ENCODE measurements around the gene SLC38A9.
"Not testable (repeated sequence)": the region's sequence is repeated elsewhere in the genome, so short reads cannot be mapped to it uniquely, and the experiment has no call there.

The SLC38A9 gene, protein sequence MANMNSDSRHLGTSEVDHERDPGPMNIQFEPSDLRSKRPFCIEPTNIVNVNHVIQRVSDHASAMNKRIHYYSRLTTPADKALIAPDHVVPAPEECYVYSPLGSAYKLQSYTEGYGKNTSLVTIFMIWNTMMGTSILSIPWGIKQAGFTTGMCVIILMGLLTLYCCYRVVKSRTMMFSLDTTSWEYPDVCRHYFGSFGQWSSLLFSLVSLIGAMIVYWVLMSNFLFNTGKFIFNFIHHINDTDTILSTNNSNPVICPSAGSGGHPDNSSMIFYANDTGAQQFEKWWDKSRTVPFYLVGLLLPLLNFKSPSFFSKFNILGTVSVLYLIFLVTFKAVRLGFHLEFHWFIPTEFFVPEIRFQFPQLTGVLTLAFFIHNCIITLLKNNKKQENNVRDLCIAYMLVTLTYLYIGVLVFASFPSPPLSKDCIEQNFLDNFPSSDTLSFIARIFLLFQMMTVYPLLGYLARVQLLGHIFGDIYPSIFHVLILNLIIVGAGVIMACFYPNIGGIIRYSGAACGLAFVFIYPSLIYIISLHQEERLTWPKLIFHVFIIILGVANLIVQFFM

DNA sequence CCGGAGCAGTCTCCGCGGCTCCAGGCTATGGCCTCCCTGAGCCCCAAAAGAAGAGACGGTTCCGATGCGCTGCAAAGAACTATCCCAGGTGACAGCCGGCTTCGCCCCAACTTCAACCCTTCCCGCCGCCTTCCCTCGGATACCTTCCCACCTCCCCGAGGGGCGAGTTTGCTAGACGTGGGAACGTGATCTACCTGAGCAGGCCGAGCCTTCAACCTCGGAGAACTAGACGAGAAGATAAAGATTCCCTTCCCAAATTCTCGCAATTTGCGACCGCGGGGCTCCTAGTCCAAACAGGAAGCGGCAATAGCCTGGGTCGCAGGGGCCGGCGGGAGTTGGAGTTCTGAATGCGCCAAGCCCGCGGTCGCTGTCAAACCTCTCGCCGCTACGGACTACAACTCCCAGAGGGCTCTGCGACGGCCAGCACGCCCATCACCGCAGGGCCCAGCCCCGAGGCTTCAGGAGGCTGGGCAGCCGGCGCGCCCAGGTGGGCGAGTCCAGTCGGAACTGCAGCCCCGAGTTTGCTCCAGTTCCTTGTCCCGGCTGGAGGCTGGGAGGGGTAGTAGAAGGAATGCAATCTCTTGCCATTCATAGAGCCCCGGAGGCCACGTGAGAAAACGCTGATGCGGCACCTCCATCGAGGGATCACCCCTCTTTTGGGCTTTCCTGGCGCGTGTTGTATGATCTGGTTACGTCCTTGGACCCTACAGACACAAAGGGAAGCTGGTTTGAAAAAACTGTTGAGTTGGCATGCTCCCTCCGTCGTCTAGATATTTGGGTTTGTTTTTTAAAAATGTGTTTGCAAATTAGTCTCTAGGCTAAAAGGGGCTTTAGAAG, at the start of gene SLC38A9:
Gene SLC38A9 (minus strand): TSS at position 302 of the 837 bp plus-strand sequence. CDS start 14,366 bp downstream, outside the sequence.
- DNase-seq (ENCODE audit: low read depth in 4 of 4, low spot score in 1 of 4) = peak; percentile 80 to 94 (median 92)

DNA sequence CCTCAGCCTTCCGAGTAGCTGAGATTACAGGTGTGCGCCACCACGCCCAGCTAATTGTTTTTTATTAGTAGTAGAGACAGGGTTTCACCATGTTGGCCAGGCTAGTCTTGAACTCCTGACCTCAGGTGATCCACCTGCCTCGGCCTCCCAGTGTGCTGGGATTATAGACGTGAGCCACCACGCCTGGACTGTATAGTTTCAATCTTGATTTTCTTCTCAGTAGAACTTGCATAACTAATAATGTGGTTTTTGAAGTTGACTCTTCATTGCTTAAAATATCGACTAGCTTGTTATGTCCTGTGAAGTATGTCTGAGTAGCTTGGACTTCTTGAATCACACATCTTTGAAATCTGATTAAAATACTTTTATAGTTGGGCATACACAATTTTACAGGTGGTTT, 49.6 kb upstream of the SLC38A9 start:
- not testable (repeated sequence) for DNase-seq (ENCODE audit: low read depth in 4 of 4, low spot score in 1 of 4)

DNA sequence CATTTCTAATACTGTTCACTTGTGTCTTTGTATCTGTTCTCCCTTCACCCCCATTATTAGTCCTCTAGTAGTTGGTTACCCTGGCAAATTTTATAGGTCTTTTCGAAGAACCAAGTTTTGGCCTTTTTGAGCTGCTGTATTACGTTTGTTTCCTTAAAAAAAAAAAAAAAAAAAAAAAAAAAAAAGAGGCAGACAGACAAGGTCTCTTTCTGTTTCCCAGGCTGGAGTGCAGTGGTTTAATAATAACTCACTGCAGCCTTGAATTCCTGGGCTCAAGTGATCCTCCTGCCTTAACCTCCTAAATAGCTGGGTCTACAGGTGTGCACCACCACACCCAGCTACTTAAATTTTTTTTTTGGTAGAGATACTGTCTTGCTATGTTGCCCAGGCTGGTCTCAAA, 46.6 kb upstream of the SLC38A9 start:
- DNase-seq (ENCODE audit: low read depth in 4 of 4, low spot score in 1 of 4) = no peak

DNA sequence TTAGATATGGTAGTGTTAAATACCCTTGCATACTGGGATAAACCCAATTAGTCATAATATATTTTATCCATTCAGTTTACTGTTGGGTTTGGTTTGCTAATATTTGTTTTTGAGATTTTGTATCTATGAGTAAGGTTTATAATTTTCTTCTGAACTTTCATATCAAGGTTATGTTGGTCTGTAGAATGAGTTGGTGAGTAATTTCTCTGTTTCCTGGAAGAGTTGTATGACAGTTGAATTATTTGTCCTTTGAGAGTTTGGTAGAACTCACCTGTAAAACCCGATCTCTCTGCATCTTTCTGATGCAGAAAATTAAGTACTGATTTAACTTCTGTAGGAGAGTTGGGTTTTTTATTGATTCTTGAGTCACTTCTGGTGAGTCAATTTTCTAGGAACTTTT, 46.1 kb upstream of the SLC38A9 start:
- DNase-seq (ENCODE audit: low read depth in 4 of 4, low spot score in 1 of 4) = no peak

DNA sequence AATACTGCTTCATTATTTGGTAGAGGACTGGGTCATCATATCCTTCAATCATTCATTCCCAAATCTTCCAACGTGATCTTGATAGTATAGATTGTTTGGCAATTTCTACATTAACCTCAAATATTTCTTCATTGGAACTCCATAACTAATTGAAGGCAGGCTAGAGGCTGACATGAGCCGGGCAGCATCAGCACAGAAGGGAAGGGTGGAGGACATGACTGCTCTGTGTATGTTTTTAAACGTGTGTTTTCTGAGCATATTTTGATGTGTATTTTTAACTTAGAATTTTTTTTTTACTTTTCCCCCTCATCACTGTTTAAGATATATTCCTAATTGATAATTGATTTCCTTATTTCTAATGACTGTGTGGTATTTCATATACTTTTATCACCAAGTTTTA, 38.4 kb upstream of the SLC38A9 start:
- no peak for DNase-seq (ENCODE audit: low read depth in 4 of 4, low spot score in 1 of 4)

DNA sequence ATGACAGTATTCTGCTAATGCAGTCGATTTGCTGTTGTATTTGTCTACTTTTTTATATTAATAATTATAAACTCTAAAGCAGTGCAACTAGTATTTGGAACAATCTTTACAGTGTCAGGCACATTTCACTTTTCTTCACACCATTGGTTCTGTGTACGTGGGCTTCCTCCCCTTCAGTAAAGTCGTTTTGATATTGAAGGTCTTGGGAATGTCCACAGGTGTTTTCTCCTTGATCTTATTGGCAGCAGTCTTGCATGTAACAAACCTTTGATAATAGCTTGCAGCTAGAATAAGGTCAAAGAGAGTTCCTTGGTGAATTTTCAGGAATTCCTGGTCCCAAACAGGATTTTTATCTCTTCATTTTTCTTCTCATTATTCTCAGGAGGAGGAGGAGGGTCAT, 37.9 kb upstream of the SLC38A9 start:
- DNase-seq (ENCODE audit: low read depth in 4 of 4, low spot score in 1 of 4) = no peak

DNA sequence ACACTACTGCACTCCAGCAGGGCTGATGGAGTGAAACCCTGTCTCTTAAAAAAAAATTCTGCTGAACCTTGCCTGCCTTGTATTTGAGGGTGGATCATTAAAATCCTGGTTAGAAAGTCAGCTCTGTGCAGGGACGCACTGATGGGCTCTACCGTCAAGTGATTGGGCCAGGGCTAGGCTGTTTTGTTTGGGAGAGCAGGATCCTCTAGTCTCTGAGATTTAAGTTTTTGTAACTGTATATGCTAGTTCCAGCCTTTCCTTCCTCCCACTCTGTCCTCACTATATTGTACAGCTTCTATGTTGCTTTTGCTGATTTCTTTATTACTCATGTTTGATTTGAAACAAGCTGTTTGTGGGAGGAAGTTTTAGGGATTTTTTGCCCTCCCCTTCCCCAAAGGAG, 37.3 kb upstream of the SLC38A9 start:
- no peak for DNase-seq (ENCODE audit: low read depth in 4 of 4, low spot score in 1 of 4)

DNA sequence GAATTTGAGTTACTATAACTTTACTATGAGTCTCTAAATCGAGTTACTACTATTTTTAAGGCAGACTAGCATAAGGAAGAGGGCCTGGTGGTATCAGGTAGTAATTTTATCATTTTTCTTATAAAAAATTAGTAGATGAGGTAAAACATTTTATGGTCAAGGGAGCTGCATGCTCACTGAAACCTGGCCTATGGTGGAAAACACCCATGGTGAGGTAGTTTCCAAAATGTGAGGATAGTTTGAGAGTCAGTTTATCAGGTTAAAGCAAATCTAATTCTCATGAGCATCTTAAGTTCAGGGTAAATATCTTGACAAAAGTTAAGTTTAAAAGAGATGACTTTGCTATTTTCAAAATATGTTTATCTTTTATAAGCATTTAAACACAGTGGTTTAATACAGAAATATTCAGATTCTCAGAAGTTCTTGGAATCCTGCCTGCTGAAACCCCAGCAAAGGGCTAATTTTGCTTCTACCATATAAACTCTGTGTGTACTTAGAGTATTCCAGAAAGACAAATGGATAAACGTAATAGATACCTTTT, 35.7 kb upstream of the SLC38A9 start:
- DNase-seq (ENCODE audit: low read depth in 4 of 4, low spot score in 1 of 4) = no peak

DNA sequence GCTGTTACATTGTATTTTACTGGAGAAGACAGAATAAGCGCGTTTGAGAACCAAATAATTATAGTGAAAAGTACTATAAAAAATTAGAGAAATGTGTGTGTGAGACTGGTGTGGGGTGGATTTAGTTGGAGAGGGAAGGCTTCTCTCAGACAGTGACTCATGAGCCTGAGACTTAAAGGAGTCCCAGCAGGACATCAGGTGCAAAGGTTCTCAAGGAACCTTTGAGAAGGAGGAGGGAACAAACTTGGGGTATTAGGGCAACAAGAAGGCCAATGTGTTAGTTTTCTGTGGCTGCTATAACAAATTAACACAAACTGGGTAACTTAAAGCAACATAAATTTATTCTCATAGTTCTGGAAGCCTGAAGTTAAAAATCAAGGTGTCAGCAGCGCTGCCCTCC, 30.7 kb upstream of the SLC38A9 start:
- DNase-seq (ENCODE audit: low read depth in 4 of 4, low spot score in 1 of 4) = no peak

DNA sequence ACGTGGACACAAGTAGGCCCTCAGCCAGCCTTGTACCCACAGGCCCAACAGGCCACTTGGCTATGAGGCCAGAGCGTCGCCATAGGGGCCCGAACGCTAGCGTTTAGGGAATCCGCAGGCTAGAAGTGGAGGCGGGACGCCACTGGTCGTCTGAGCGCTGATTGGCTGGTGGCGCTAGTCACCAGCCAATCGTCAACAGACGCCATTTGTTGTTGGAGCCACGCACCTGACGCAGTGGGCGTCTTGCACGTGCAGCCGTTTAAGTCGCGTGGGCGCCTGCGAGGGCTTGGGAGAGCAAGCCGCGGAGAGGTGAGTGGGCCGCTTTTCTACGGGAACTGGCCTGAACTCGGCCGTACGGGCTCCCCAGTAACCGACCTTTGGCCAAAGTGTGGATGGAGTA, 25.7 kb upstream of the SLC38A9 start, which contains the start of gene DDX4:
Gene DDX4 (plus strand): TSS at position 269 of the 400 bp plus-strand sequence. CDS start 903 bp downstream, outside the sequence.
- no peak for DNase-seq (ENCODE audit: low read depth in 4 of 4, low spot score in 1 of 4)

DNA sequence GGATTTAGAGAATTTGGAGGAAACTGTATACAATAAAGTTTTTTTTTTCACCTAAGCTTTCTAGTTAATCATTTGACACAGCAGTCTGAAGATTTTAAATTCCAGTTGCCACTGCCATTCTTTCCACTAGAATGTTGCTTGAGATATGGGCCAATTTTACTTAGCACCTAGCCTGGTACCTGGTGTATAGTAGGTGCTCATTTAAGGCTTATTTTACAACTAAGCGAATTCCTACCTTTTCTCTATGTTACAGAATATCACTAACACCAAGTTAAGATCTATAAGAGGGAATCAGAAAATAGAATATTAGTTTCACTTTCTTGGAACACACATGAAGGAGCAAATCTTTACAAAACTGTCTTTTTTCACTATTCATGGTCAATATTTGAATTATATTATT, 22.5 kb upstream of the SLC38A9 start:
- no peak for DNase-seq (ENCODE audit: low read depth in 4 of 4, low spot score in 1 of 4)

DNA sequence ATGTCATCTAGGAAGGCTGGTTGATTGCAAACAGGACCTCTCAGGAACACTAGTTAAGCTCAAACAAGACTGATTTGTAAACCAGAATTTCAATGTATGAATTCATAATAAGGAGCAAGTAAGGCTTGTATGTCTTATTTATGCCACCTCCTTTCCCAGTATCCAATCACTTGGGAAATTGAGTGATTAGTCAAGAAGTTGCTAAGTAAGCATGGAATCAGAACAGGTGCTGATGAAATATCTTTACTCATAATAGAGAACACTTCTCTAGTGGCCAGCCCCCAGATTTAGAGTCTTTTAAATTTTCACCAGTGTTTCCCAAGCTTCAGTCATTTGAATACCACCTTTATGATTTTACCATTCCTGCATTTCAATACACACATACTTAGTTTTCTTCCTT, 20.5 kb upstream of the SLC38A9 start:
- no peak for DNase-seq (ENCODE audit: low read depth in 4 of 4, low spot score in 1 of 4)

DNA sequence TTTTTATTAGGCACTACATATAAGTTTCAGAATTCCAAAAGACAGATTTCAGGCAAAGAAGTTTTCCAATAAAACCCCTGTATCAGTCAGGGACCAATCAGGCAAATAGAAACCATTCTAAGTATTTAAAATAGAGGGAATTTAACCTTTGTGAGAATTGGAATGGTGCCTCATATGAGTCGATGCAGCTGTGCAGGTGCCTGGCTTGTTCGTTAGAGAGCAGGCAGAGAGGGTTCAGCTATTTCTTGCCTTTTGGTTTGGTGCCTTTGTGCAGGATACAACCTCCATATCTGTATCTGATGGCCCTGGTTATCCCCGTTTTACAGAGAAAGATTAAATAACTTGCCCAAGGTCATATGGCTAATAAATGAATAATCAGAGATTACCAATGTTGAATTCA, 19.7 kb upstream of the SLC38A9 start:
- no peak for DNase-seq (ENCODE audit: low read depth in 4 of 4, low spot score in 1 of 4)

DNA sequence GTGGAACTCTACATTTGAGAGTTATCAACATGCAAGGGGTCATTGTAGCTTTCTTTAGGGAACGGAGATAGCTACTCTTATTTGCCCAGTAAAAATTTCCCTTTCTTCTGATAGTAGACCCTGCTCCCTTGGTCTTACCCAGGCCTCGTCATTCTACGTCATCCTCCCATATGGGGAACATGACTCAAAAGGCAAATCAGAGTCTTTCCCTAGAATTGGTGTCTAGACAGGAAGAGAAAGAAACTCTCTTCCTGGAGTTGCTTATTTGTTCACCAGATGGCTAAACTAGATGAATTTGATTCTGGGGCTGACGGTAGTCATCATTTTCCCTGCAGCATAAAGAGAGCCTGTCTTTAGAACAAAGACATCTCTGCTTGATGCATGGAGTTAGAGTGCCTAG, 12.2 kb upstream of the SLC38A9 start:
- DNase-seq (ENCODE audit: low read depth in 4 of 4, low spot score in 1 of 4) = no peak

DNA sequence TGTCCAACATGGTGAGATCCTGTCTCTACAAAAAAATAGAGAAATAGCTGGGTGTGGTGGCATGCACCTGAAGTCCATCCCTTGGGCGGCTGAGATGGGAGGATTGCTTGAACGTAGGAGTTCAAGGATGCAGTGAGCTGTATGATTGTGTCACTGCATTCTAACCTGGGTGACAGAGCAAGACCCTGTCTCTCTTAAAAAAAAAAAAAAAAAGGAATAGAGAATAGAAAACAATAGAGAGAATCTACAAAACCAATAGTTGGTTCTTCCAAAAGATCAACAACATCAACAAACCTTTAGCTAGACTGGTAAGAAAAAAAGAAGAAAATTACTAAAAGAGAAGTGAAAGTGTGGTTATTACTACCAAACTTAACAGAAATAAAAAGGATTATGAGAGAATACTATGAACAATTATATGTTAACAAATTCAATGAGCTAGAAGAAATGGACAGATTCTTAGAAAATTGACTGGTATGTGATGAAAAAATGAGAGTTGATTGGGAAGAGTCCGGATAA, 8.1 kb upstream of the SLC38A9 start:
- DNase-seq (ENCODE audit: low read depth in 4 of 4, low spot score in 1 of 4) = no peak

DNA sequence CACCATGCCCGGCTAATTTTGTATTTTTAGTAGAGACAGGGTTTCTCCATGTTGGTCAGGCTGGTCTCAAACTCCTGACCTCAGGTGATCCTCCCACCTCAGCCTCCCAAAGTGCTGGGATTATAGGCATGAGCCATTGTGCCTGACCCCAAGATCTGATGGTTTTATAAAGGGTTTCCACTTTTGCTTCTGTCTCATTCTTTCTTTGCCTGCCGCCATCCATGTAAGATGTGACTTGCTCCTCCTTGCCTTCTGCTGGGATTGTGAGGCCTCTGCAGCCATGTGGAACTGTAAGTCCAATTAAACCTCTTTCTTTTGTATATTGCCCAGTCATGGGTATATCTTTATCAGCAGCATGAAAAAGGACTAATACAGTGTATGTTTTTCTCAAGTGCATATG, 6.9 kb upstream of the SLC38A9 start:
- DNase-seq (ENCODE audit: low read depth in 4 of 4, low spot score in 1 of 4) = not testable (repeated sequence)

DNA sequence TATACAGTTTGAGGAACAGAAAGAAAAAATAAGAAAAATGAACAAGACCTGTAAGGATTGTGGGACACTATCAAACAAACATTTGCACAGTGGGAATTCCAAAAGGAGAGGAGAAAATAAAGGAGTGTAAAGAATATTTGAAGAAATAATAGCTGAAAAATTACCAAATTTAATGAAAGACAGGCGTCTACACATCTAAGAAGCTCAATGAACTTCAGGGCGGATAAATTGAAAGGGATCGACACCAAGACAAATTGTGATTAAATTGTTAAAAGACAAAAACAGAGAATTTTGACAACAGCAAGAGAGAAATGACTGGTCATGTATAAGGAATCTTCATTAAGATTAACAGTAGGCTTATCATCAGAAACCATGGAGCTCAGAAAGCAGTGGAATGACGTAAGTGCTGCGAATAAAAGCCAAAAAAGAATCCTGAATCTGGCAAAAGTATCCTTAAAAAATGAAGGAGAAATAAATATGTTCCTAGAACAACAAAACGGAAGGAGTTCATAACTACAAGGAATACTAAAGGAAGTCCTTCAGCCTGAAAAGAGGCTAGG, 3.5 kb upstream of the SLC38A9 start:
- DNase-seq (ENCODE audit: low read depth in 4 of 4, low spot score in 1 of 4) = no peak

DNA sequence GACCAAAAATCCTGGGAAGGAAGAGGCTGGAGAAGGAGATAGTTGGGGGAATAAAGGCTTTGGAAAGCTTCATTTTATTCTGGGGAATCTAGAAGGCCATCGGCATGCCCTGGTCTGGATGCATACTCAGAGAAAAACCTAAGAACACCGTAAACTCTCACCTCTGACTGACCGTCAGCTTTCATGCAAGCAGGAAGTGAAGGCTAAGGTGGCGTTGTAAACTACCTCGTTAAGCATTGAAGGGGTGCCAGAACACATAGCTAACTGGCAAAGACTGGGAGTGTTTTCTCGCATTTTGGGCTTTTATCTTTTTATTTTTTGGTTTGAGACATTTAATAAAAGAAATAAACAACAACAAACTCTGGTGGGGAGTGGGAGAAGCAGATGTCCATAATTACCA, 2.6 kb upstream of the SLC38A9 start:
- no peak for DNase-seq (ENCODE audit: low read depth in 4 of 4, low spot score in 1 of 4)

DNA sequence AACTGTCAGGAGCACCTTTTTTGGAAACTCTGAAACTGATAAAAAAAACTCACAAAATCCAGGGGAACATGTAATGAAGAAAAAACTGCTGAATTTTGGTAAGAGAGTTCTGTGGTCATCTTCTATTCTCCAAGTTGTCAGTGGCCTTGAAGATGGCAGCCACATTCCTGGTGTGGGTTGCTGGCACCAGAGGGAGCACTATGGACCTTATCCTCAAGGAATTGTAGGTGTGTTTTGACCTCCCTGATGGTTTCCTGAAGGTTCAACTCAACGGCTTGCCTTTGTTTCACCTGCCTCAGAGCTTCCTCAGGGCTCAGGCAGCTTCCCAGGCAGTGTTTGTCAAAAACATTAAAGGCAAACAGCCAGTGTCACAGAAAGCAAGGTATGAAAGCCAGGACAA, 2.2 kb upstream of the SLC38A9 start:
- no peak for DNase-seq (ENCODE audit: low read depth in 4 of 4, low spot score in 1 of 4)

DNA sequence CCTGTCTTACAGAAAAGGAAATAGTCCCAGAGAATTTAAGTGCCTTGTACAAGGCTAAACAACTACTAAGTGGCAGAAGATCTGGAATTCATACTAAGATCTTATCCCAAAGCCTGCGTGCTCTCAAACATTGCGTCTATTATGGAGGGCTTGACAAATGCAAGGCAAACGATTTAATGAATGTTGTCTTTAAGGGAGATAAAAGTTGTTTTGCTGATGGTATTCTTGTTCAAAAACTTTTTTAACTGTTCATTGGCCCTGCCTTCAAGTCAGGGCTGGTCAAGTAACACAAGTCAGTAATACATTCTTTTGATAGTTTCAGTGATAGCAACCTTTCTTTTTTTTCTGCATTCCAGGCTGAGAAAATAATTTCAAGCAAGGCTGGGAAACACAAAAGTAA, 1.7 kb upstream of the SLC38A9 start:
- DNase-seq (ENCODE audit: low read depth in 4 of 4, low spot score in 1 of 4) = no peak

DNA sequence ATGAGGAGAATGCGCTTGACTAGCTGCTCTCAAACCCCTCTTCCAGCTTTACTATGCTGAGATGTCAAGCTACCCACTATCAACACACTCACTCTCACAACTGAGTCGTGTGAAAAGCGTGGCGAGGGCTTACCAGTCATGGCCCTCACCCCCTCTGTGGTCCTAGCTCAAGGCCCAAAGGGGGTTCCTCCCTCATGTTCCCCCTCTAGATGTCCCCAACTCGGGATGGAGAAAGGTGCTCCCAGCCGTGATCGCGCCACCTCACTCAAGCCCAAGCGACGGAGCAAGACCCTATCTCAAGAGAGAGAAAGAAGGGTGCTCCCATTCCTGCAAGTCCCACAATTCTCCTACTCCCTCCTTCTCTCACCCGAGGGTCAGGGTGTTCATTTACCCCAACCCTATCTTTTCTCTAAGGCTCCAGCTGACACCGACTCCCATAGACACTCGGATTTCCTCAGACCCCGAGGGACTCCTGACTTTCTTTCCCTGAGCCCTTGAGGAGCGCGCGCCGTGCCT, 559 bp downstream of the SLC38A9 start:
- DNase-seq (ENCODE audit: low read depth in 4 of 4, low spot score in 1 of 4) = no peak
